ENCODE results near the gene PLA2G2F.

Gene PLA2G2F

GRCh38 chr1:20192871-20193411, 53.8 kb downstream of the PLA2G2F start:
- no peak for DNase-seq

GRCh38 chr1:20194224-20194623, 55.1 kb downstream of the PLA2G2F start:
- DNase-seq, result no peak

- DNase-seq, result peak; percentile 15 to 41
Measured at GRCh38 chr1:20194757-20195461, 55.8 kb downstream of the PLA2G2F start.

GRCh38 chr1:20195462-20195780, 56.3 kb downstream of the PLA2G2F start:
- no peak for DNase-seq

- no peak for DNase-seq
Measured at GRCh38 chr1:20197329-20197791, 58.2 kb downstream of the PLA2G2F start.

GRCh38 chr1:20198296-20198695, 59.2 kb downstream of the PLA2G2F start:
- DNase-seq, result no peak

- DNase-seq, result no peak
Measured at GRCh38 chr1:20198918-20199317, 59.8 kb downstream of the PLA2G2F start.

GRCh38 chr1:20199403-20199802, 60.3 kb downstream of the PLA2G2F start:
- no peak for DNase-seq

GRCh38 chr1:20199840-20200239, 60.7 kb downstream of the PLA2G2F start:
- no peak for DNase-seq

Measured in bone marrow (tissue), 2 donors.